VCaP (cell line): ENCODE results near the gene ZNF19.

Experiments
- H3K27ac ChIP-seq: fragments of 450-650 bp; 2 replicates; pipeline ENCODE4 v1.5.1; 2017
- TF ChIP-seq, protein P1 (sequence below): fragments of 450-650 bp; conservative IDR thresholded peaks from 2 replicates; pipeline ENCODE4 v1.5.1; 2017; ENCODE audit warnings: mild to moderate bottlenecking, moderate library complexity

The ZNF19 gene

GRCh38 chr16:71473891-71474290 is 15.2 kb downstream of the ZNF19 start:
- no peak overlapping the region for H3K27ac ChIP-seq
- TF ChIP-seq, protein P1, sequence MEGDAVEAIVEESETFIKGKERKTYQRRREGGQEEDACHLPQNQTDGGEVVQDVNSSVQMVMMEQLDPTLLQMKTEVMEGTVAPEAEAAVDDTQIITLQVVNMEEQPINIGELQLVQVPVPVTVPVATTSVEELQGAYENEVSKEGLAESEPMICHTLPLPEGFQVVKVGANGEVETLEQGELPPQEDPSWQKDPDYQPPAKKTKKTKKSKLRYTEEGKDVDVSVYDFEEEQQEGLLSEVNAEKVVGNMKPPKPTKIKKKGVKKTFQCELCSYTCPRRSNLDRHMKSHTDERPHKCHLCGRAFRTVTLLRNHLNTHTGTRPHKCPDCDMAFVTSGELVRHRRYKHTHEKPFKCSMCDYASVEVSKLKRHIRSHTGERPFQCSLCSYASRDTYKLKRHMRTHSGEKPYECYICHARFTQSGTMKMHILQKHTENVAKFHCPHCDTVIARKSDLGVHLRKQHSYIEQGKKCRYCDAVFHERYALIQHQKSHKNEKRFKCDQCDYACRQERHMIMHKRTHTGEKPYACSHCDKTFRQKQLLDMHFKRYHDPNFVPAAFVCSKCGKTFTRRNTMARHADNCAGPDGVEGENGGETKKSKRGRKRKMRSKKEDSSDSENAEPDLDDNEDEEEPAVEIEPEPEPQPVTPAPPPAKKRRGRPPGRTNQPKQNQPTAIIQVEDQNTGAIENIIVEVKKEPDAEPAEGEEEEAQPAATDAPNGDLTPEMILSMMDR, result no peak

DNA sequence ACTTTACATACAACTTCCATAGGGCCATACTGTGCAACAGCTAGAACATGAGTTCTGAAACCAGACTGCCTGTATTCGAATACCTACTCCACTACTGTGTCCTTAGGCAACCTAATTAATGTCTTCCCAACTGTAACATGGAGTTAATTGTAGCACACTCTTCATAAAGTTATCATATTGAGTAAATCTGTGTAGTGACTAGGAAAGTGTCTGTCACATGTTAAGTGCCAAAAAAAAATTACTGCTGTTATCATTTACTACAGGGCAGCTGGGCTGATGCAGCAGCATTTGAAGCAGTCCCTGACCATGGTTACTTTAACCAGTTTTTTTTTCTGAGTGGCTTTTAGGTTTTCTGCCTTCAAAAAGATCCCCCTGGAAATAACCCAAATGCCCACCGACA is 16.2 kb downstream of the ZNF19 start:
- H3K27ac ChIP-seq, result no peak overlapping the region
- TF ChIP-seq, protein P1, result no peak

DNA sequence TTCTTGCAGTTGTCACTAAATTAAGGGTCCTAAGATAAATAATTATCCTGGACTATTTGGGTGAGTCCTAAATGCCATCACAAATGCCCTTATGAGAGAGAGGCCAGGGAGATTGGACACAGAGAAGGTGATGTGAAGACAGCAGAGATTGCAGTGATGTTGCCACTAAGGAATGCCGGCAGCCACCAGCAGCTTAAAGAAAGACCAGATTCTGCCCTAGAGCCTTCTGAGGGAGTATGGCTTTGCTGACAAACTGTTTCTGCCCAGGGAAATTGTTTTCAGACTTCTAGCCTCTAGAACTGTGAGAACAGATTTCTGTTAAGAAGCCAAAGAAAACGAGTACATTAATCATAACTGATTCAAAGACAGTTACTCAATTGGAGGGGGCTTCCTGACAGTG is 17.1 kb downstream of the ZNF19 start:
- TF ChIP-seq, protein P1, result no peak
- H3K27ac ChIP-seq, result no peak overlapping the region

GRCh38 chr16:71467810-71468209 is 21.3 kb downstream of the ZNF19 start:
- TF ChIP-seq, protein P1, result no peak
- H3K27ac ChIP-seq, result no peak overlapping the region

- TF ChIP-seq, protein P1, result no peak
- no peak overlapping the region for H3K27ac ChIP-seq
Observed at GRCh38 chr16:71464231-71464630, 24.9 kb downstream of the ZNF19 start.

DNA sequence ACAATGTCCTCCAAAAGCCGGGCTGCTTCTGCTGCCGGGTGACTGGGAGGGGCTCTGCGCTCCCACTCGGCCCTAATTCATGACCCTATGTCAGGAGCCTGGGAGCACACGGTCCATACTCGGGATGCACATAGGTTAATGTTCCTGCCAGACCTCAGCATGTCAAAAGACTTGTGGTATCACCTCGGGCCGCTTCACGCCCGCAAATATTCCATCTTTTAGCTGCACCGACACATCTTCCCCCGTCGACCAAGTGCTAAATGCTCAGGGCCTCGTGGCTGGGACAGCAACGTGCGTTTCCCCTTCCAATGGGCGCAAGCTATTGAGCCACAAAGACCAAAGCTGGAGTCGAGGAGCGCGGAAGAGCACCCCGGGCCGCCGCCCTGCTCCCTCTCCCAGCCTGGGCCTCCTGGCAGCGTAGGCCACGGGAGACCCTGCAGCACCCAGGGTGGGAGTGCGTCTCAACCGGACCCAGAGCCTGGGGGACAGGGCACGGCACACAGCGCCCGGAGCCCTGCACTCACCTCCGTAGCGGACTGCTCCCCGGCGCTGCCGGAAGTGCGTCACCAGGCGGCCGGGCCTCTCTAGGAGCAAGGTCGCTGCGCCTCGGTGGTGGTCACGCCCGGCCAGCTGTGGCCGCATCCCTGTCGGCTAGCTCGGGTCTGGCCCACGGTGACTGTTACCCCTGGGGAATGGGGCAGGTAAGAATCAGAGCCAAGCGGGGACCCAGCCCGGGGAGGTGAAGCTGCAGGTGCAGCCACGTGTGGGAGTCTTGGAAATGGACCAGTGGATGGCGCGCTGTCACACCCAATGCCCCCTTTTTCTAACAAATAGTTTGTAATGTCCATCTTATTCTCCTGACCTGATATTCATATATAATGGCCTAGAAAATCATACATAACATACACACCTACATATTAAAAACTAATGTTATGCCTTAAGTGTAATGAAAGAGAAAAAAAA is 27.2 kb downstream of the ZNF19 start, which contains the start of gene ZNF23:
Gene ZNF23, minus strand, starts transcription at position 562 of the 963 bp plus-strand sequence. CDS start 5,451 bp downstream, outside the sequence.
- peak within 1 kb of the TSS; percentile 66 for H3K27ac ChIP-seq

DNA sequence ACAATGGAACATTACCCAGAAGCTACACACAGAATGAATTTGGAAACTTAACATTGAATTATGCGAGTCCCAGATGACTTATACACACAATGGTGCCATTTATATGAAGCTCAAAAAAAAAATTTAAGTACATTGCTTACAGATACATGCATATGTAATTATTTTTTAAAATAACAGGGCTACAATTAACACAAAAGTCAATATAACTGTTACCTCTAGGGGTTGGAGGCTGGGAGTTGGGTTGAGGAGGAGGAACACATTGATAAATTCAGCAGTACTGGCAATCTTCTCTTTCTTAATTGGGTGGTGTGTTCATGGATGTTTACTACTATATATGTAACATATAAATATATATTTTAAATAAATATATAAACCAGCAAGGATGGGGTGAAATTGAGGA is 28.2 kb downstream of the ZNF19 start:
- H3K27ac ChIP-seq, result no peak overlapping the region
- TF ChIP-seq, protein P1, result no peak

More for the DNA sequence above, 27.2 kb downstream of the ZNF19 start, which contains the start of gene ZNF23:
- TF ChIP-seq, protein P1, result no peak
